GM12872 (cell line): ENCODE results near the gene ANTXRL.

Source experiments
- TF ChIP-seq, protein P1 (sequence below): IDR thresholded peaks from 3 replicates; pipeline ENCODE4 v1.5.1; 2011; ENCODE audit warnings: low read depth, mild to moderate bottlenecking, low read length, moderate library complexity; ENCODE audit not compliant: insufficient read depth

The ANTXRL gene

DNA sequence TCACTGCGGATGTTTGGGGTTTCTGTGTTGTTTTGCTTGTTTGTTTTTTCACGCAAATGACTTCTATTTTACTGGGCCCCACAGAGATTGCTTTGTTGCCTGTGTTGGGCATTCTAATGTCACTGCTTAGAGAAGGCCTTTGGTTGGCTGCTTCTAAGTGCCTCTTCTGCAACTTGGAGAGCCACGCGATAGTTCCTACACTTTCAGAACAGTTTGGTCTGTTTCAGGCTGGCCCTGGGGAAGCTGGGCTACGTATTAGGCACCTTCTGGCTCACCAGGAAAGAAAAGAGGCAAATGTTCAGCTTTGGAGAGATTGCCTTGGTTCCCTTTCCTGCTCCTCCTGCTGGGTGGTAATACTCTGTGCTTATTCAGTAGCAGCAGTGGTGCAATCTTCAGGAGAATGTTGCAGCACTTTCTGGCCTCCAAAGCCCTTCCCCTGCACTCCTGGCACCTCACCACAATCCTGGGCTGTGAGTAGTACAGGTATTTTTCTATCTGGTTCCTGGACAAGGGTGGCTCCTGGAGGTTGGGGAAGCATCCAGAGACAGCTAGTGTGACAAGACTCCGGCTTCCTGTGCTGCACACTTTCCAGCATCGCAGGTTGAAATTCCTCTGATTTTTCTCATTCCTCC lies 1.2 kb downstream of the ANTXRL start:
- TF ChIP-seq, protein P1, sequence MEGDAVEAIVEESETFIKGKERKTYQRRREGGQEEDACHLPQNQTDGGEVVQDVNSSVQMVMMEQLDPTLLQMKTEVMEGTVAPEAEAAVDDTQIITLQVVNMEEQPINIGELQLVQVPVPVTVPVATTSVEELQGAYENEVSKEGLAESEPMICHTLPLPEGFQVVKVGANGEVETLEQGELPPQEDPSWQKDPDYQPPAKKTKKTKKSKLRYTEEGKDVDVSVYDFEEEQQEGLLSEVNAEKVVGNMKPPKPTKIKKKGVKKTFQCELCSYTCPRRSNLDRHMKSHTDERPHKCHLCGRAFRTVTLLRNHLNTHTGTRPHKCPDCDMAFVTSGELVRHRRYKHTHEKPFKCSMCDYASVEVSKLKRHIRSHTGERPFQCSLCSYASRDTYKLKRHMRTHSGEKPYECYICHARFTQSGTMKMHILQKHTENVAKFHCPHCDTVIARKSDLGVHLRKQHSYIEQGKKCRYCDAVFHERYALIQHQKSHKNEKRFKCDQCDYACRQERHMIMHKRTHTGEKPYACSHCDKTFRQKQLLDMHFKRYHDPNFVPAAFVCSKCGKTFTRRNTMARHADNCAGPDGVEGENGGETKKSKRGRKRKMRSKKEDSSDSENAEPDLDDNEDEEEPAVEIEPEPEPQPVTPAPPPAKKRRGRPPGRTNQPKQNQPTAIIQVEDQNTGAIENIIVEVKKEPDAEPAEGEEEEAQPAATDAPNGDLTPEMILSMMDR, result no peak

DNA sequence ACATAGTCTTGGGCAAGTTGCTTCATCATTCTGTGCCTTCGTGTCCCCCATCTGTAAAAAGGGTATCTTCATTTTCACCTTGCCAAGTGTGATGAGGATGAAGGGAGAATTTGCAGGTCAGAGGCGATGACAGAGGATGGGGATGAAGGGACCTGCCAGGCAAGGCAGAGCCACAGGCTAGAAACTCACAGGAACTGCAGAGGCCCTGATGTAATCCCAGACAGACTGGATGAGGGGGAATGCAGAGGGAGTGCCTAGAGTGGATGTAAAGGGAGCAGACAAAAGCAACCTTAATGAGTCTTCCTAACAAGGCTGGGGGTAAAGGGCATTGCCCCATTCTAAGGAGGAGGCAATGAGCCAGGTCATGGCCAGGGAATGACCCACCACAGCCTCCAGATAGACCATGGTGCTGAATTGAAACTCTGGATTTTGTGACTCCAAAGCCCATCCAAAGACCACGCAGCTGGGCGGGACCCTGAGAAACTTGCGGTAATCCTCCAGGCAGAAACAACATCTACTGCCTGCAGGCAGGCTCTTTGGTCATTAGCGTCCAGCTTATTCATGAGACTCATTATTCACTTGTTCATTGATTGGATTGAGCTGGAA lies 1.9 kb downstream of the ANTXRL start:
- TF ChIP-seq, protein P1, result no peak

DNA sequence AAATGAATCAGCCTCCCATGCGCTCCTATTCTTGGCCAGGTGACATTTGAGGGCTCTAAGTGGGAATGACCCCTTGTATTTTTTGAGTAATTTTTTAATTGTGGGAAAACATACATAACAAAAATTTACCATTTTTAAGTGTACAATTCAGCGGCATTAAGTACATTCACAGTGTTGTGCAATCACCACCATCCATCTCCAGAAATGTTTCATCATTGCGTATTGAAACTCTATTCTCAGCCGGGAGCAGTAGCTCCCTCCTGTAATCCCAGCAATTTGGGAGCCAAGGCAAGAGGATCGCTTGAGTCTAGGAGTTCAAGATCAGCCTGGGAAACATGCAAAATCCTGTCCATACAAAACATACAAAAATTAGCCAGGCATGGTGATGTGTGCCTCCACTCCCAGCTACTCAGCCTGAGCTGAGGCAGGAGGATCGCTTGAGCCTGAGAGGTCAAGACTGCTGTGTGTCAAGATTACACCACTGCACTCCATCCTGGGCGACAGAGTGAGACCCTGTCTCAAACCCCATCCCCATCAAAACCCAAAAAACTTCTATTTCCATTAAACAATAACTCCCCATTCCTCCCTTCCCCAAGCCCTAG lies 2.5 kb downstream of the ANTXRL start:
- TF ChIP-seq, protein P1, result no peak

DNA sequence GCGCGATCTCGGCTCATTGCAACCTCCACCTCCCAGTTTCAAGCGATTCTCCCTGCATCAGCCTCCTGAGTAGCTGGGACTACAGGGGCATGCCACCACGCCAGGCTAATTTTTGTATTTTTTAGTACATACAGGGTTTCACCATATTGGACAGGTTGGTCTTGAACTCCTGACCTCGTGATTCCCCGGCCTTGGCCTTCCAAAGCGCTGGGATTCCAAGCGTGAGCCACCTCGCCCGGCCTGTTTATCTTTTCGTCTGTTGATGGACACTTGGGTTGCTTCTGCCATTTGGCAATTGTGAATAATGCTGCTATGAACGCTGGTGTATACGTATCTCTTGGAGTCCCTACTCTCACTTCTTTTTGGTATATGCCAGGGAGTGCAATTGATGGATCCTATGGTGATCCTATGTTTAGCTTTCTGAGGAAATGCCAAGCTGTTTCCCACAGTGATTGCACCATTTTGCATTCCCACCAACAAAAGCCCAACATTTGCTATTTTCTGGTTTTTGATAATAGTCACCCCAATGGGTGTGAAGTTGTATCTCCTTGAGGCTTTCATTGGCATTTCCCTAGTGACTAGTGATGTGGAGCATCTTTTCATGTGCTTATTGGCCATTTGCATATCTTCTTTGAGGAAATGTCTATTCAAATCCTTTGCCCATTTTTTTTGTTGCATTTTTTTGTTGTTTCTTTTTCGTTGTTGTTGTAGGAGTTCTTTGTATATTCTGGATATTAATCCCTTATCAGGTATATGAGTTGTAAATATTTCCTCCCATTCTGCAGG lies 3.5 kb downstream of the ANTXRL start:
- TF ChIP-seq, protein P1, result no peak

DNA sequence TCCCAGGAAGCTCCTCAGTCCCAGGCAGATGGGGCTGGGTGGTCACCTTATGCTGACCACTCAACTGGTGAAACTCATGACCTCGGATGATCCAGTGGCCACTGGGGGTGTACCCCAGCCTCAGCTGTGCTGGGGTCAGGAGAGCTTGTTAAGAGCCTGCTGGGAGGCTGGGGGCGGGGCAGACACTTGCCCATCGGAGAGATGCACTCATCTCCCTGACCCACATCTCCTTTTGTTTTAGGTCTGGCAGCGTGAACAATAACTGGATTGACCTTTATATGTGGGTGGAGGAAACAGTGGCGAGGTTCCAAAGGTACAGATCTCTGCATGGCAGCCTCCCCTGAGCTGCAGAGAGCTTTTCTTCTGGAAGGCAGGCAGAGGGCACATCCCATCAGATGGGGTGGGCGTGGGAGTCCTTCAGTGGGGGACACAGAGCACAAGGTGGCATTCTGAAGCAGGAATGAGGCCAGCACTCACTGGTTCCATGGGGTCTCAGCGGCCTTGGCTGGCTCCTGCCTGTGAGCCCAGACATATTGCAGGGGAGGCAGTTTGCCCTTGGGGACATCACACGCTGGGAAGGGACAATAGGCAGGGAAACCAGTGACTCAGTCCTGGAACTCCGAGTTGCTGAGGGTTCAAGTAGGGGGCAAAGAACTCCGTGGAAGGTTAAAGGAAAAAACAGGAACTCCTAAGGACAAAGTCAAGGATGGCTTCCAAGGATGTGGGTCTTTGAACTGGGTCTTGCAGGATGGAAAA lies 5.2 kb downstream of the ANTXRL start:
- TF ChIP-seq, protein P1, result no peak

DNA sequence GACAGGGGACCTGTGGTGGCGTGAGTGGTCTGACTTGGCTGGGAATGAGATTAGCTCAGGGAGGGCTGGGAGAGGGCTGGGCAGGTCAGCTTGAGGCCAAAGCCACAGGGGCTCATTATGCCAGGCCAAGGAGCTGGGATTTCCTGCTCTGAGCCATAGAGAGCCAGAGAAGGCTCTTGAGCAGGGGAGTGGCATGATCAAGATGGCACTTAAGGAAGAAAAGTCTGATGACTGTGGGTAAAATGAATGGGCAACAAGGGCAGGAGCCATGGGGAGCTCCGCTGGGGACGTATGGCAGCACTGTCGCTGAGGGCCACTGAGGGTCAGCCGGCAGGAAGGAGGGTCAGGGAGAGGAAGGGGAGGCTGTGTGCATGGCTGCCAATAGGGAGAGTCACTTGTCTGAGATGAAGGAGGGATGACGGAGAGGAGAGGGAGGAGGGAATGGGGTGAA lies 5.8 kb downstream of the ANTXRL start:
- TF ChIP-seq, protein P1, result no peak
